HuH-7.5 (cell line): ENCODE measurements around the gene KHDRBS1.
A peak's percentile ranks its signal among the peaks of the same experiment; 100 is the strongest.
"Not testable (repeated sequence)": the region's sequence is repeated elsewhere in the genome, so short reads cannot be mapped to it uniquely, and the experiment has no call there.

Experiments
- DNase-seq: peaks from one replicate; pipeline ENCODE4 v3.0.0; 2011; ENCODE audit warnings: low spot score

Gene KHDRBS1

GRCh38 chr1:32012709-32013385 lies 821 bp upstream of the KHDRBS1 start:
- no peak for DNase-seq

- DNase-seq, result peak; percentile 42
Measured at GRCh38 chr1:32014199-32014947, 705 bp downstream of the KHDRBS1 start.

GRCh38 chr1:32014948-32015273 lies 1.2 kb downstream of the KHDRBS1 start:
- DNase-seq, result no peak

- no peak for DNase-seq
Measured at GRCh38 chr1:32020339-32020738, 6.7 kb downstream of the KHDRBS1 start.

GRCh38 chr1:32021574-32022018 lies 7.9 kb downstream of the KHDRBS1 start:
- not testable (repeated sequence) for DNase-seq

GRCh38 chr1:32023351-32023750 lies 9.7 kb downstream of the KHDRBS1 start:
- no peak for DNase-seq

- DNase-seq, result no peak
Measured at GRCh38 chr1:32025515-32025914, 11.8 kb downstream of the KHDRBS1 start.

GRCh38 chr1:32028746-32029145 lies 15.1 kb downstream of the KHDRBS1 start:
- no peak for DNase-seq

GRCh38 chr1:32031578-32032274 lies 18.1 kb downstream of the KHDRBS1 start:
- no peak for DNase-seq

- no peak for DNase-seq
Measured at GRCh38 chr1:32032275-32032615, 18.6 kb downstream of the KHDRBS1 start.

GRCh38 chr1:32035119-32035518 lies 21.5 kb downstream of the KHDRBS1 start:
- DNase-seq, result no peak

- DNase-seq, result no peak
Measured at GRCh38 chr1:32040711-32041110, 27.0 kb downstream of the KHDRBS1 start.

- no peak for DNase-seq
Measured at GRCh38 chr1:32042330-32042729, 28.7 kb downstream of the KHDRBS1 start.

GRCh38 chr1:32044234-32044633 lies 30.6 kb downstream of the KHDRBS1 start:
- no peak for DNase-seq

- no peak for DNase-seq
Measured at GRCh38 chr1:32045772-32046171, 32.1 kb downstream of the KHDRBS1 start.

GRCh38 chr1:32047701-32048100 lies 34.0 kb downstream of the KHDRBS1 start:
- no peak for DNase-seq

- no peak for DNase-seq
Measured at GRCh38 chr1:32048440-32048839, 34.8 kb downstream of the KHDRBS1 start.

- DNase-seq, result no peak
Measured at GRCh38 chr1:32051706-32052105, 38.0 kb downstream of the KHDRBS1 start.

GRCh38 chr1:32052887-32053286 lies 39.2 kb downstream of the KHDRBS1 start:
- no peak for DNase-seq

- no peak for DNase-seq
Measured at GRCh38 chr1:32055416-32055815, 41.7 kb downstream of the KHDRBS1 start.

- DNase-seq, result no peak
Measured at GRCh38 chr1:32056598-32056997, 42.9 kb downstream of the KHDRBS1 start.

GRCh38 chr1:32060914-32061313 lies 47.2 kb downstream of the KHDRBS1 start:
- DNase-seq, result no peak

GRCh38 chr1:32062867-32063230 lies 49.2 kb downstream of the KHDRBS1 start:
- no peak for DNase-seq
